ENCODE data around the gene PLB1.

PLB1 gene

DNA sequence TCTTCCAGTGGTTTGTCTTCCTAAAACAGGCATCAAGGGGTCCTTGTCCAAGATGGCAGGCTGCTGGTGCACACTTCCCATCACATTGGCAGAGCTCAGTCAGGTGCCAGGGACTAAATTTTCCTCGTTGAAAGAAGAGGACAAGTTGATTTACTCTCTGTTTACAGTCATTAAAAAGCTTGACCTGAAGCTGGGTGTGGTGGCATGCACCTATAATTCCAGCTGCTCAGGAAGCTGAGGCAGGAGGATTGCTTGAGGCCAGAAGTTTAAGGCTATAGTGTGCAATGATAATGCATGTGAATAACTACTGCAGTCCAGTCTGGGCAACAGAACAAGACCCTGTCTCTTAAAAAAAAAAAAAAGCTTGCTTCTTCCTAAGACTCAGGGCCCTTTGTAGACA lies 3.6 kb upstream of the PLB1 start:
- H3K4me3 ChIP-seq (ENCODE audit: low read depth in 1 of 2, low read length in 2 of 2), result no peak overlapping the region
- no peak overlapping the region for H3K9ac ChIP-seq (ENCODE audit: low read depth, low read length)
- no peaks in the 10 kb centered on the region for H3K9me3 ChIP-seq (ENCODE audit: insufficient read depth, low read length, severe bottlenecking)
- no peak overlapping the region for H3K27ac ChIP-seq (ENCODE audit: low read length)
- TF ChIP-seq EZH2 (IDR thresholded peaks at IDR 0.05; ENCODE audit: borderline replicate concordance, low read depth, low read length, severe bottlenecking), result no peak
- TF ChIP-seq CTCF (IDR thresholded peaks at IDR 0.05; ENCODE audit: borderline replicate concordance, extremely low read depth, low read length, poor library complexity, severe bottlenecking), result no peak
- H2AFZ ChIP-seq (ENCODE audit: low read depth, low read length), result no peak overlapping the region
- ATAC-seq (ENCODE audit: insufficient read depth, low read depth) (no peak), DNase-seq (no peak)
- no peaks in the 10 kb centered on the region for H3K4me1 ChIP-seq (ENCODE audit: insufficient read depth, low read length)
- H3K36me3 ChIP-seq (ENCODE audit: insufficient read depth, low read length), result no peaks in the 10 kb centered on the region
- no peaks in the 10 kb centered on the region; the same call in 1 of the 2 replicates for H4K20me1 ChIP-seq (ENCODE audit: insufficient read depth, low read length)
- no peak overlapping the region for H3K4me2 ChIP-seq (ENCODE audit: insufficient read depth, low read length)
- no peaks in the 10 kb centered on the region for H3K27me3 ChIP-seq (ENCODE audit: insufficient read depth, low read length, poor library complexity)
- H3K79me2 ChIP-seq (ENCODE audit: insufficient read depth, low read length), result no peaks in the 10 kb centered on the region

- no peak for TF ChIP-seq CTCF (IDR thresholded peaks at IDR 0.05; ENCODE audit: borderline replicate concordance, extremely low read depth, low read length, poor library complexity, severe bottlenecking)
- no peak for TF ChIP-seq EZH2 (IDR thresholded peaks at IDR 0.05; ENCODE audit: borderline replicate concordance, low read depth, low read length, severe bottlenecking)
- ATAC-seq (ENCODE audit: insufficient read depth, low read depth), result no peak
- no peaks in the 10 kb centered on the region for H3K79me2 ChIP-seq (ENCODE audit: insufficient read depth, low read length)
- no peaks in the 10 kb centered on the region for H4K20me1 ChIP-seq (ENCODE audit: insufficient read depth, low read length)
- H2AFZ ChIP-seq (ENCODE audit: low read depth, low read length), result no peak overlapping the region
- no peak overlapping the region for H3K4me3 ChIP-seq (ENCODE audit: low read depth in 1 of 2, low read length in 2 of 2)
- no peak overlapping the region for H3K9ac ChIP-seq (ENCODE audit: low read depth, low read length)
- no peak for DNase-seq
- H3K27ac ChIP-seq (ENCODE audit: low read length), result no peak overlapping the region
- H3K27me3 ChIP-seq (ENCODE audit: insufficient read depth, low read length, poor library complexity), result no peaks in the 10 kb centered on the region
- no peaks in the 10 kb centered on the region for H3K36me3 ChIP-seq (ENCODE audit: insufficient read depth, low read length)
- H3K9me3 ChIP-seq (ENCODE audit: insufficient read depth, low read length, severe bottlenecking), result no peaks in the 10 kb centered on the region
- H3K4me1 ChIP-seq (ENCODE audit: insufficient read depth, low read length), result no peaks in the 10 kb centered on the region
- no peak overlapping the region for H3K4me2 ChIP-seq (ENCODE audit: insufficient read depth, low read length)
Measured at GRCh38 chr2:28493636-28494035, 2.2 kb upstream of the PLB1 start.

DNA sequence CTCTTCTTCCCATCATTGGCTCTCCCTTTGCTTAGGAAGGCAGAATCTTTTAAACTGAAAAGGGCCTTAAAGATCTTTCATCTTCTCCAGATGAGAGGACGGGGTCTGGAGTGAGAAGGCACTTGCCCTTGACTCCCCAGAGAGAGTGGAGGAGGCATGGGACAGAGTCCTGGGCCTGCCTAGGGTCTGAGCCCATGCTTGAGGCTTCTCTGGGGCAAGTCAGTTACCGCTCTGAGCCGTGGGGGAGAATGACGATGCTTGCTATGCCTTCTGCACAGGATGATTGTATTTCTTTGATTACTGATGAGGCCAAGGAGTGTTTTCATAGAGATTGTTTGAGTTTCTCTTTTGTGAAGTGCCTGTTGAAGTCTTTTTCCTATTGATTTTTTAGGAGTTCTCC lies 921 bp downstream of the PLB1 start:
- Histone ChIP-seq H2AFZ (ENCODE audit: low read depth, low read length) (no peak overlapping the region), H3K36me3 (ENCODE audit: insufficient read depth, low read length) (no peaks in the 10 kb centered on the region), H3K27ac (ENCODE audit: low read length) (no peak overlapping the region), H3K4me2 (ENCODE audit: insufficient read depth, low read length) (no peak overlapping the region), H3K4me3 (ENCODE audit: low read depth in 1 of 2, low read length in 2 of 2) (no peak overlapping the region), H3K9me3 (ENCODE audit: insufficient read depth, low read length, severe bottlenecking) (no peaks in the 10 kb centered on the region), H3K27me3 (ENCODE audit: insufficient read depth, low read length, poor library complexity) (peaks cover 10% of the 10 kb centered on the region), H3K9ac (ENCODE audit: low read depth, low read length) (no peak overlapping the region), H4K20me1 (ENCODE audit: insufficient read depth, low read length) (no peaks in the 10 kb centered on the region), H3K4me1 (ENCODE audit: insufficient read depth, low read length) (no peaks in the 10 kb centered on the region), H3K79me2 (ENCODE audit: insufficient read depth, low read length) (no peaks in the 10 kb centered on the region)
- TF ChIP-seq CTCF (IDR thresholded peaks at IDR 0.05; ENCODE audit: borderline replicate concordance, extremely low read depth, low read length, poor library complexity, severe bottlenecking) (no peak), EZH2 (IDR thresholded peaks at IDR 0.05; ENCODE audit: borderline replicate concordance, low read depth, low read length, severe bottlenecking) (no peak)
- no peak for DNase-seq
- no peak for ATAC-seq (ENCODE audit: insufficient read depth, low read depth)

- Histone ChIP-seq H4K20me1 (ENCODE audit: insufficient read depth, low read length) (no peaks in the 10 kb centered on the region), H3K9ac (ENCODE audit: low read depth, low read length) (no peak overlapping the region), H3K27me3 (ENCODE audit: insufficient read depth, low read length, poor library complexity) (peaks cover 11% of the 10 kb centered on the region), H2AFZ (ENCODE audit: low read depth, low read length) (no peak overlapping the region), H3K27ac (ENCODE audit: low read length) (no peak overlapping the region), H3K4me3 (ENCODE audit: low read depth in 1 of 2, low read length in 2 of 2) (no peak overlapping the region), H3K79me2 (ENCODE audit: insufficient read depth, low read length) (no peaks in the 10 kb centered on the region), H3K4me1 (ENCODE audit: insufficient read depth, low read length) (no peaks in the 10 kb centered on the region), H3K9me3 (ENCODE audit: insufficient read depth, low read length, severe bottlenecking) (no peaks in the 10 kb centered on the region), H3K36me3 (ENCODE audit: insufficient read depth, low read length) (no peaks in the 10 kb centered on the region), H3K4me2 (ENCODE audit: insufficient read depth, low read length) (no peak overlapping the region)
- ATAC-seq (ENCODE audit: insufficient read depth, low read depth), result no peak
- no peak for DNase-seq
- no peak for TF ChIP-seq EZH2 (IDR thresholded peaks at IDR 0.05; ENCODE audit: borderline replicate concordance, low read depth, low read length, severe bottlenecking)
- no peak for TF ChIP-seq CTCF (IDR thresholded peaks at IDR 0.05; ENCODE audit: borderline replicate concordance, extremely low read depth, low read length, poor library complexity, severe bottlenecking)
Measured at GRCh38 chr2:28497206-28497605, 1.3 kb downstream of the PLB1 start.

Data from DND-41 (cell line).